Activated naive CD8-positive, alpha-beta T cell treated with anti-CD3 and anti-CD28 coated beads, Interleukin-2, amount 50 U/mL, for 16 hours (primary cell): ENCODE data around the gene CD109.
"Not testable (repeated sequence)": the region's sequence is repeated elsewhere in the genome, so short reads cannot be mapped to it uniquely, and the experiment has no call there.

Experiments
- DNase-seq: peaks from one replicate; pipeline ENCODE4 v3.0.0-alpha.2; 2020; ENCODE audit warnings: low read depth, low spot score

The CD109 gene

DNA sequence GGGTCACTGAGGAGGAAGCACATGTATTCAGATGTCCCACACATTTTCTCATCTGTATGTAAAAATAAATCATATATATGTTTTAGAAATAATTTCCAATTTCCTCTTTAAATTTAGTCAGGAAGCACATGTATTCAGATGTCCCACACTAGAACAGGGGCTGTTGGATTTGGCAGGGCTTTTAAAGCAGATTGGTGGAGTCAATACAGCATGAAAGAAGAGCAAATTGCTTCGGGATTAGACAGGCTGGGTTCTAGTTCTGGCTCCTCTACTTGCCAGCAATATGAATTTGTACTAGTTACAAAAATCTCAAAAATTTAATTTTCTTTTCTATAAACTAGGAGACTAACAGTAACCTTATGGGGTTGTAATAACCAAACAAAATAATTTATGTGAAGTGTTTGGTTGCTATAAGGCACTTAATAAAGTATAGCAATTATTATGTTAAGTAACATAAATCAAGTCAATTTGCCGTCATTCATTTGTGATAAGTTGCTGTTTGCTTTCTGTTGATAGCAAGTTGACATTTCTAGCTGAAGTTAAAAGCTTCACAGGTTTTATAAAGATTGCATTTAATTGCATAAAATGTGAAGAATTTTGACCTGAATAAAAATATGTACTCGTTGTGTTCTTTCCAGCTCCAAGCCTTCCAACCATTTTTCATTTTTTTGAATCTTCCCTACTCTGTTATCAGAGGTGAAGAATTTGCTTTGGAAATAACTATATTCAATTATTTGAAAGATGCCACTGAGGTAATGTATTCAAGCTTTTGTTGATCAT lies 88.9 kb downstream of the CD109 start:
- DNase-seq = no peak

DNA sequence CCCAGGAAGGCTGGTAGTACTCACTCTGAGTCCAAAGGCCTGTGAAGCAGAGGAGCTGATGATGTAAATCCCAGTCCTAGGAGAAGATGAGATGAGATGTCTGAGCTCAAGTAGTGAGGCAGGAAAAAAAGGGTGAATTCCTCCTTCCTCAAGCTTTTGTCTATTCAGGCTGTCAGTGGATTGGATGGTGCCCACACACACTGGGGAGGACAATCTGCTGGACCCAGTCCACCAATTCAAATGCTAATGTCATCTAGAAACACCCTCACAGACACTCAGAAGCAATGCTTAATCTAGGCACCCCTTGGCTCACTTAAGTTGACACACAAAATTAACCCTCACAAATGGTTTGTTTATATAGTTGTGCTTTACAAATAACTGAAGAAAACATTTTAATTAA lies 94.6 kb downstream of the CD109 start:
- no peak for DNase-seq

DNA sequence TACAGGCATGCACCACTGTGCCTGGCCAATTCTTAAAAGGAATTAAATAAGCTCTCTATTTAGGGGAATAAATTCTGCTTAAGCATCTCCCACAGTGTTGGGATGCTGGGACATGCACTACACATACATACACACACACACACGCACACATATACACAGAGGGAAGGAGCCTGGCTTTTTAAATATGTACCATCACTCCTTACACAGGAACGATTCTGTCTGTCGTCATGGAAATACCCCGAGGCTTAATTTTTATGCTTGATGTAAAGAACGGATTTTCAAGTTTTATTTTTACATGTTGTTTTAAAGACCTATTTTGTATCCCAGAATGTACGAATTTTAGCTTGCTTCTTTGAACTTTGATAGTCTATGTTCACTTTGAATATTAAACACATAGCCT lies 95.3 kb downstream of the CD109 start:
- no peak for DNase-seq

DNA sequence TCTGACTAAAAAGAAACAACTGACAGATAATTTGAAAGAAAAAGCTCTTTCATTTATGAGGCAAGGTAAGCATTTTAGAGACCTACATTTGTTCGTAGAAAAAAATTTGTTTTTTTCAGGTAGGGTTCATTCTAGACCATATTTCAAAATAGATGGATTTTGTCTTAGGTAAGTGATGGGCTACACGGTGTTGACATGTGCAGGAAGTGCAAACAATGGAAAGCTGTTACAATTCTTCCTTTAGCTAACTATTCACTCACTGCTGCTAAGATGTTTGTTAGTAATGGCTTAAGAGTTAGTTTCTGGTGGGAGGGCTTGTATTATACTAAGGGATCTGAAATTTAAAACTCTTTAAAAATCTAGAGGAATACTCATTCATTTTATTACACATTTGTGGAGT lies 96.7 kb downstream of the CD109 start:
- no peak for DNase-seq

DNA sequence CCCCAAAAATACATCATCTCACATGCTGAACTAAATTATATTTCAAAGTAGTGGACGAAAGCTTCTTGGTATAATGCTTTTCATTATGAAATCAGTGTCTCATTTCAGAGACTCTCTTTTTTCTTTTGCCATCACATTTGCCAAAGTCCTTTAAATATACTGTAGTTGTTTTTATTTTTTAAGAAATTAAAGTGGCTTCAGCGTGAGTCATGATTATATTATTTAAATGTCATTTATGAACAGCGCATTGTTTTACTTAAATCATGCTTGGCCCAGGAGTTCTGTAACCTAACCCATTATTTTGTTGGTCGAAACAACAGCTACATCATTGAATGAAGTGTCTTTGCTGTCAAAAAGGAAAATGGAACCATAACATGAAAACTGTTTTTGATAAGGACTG lies 100.9 kb downstream of the CD109 start:
- DNase-seq = no peak

DNA sequence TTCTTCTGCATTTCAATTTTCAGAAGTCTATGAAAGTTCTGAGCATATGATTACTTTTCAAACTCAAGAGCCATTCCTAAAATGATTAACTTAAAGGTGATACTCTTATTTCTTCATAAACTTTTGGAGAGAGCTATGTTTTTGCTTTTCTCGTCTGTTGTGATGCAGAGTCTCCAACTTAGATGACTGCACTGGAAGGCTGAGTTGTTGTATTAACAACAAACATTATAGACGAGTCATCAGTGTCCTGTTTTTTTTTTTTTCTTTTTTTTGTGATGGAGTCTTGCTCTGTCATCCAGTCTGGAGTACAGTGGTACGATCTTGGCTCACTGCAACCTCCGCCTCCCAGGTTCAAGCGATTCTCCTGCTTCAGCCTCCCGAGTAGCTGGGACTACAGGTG lies 101.9 kb downstream of the CD109 start:
- no peak for DNase-seq

DNA sequence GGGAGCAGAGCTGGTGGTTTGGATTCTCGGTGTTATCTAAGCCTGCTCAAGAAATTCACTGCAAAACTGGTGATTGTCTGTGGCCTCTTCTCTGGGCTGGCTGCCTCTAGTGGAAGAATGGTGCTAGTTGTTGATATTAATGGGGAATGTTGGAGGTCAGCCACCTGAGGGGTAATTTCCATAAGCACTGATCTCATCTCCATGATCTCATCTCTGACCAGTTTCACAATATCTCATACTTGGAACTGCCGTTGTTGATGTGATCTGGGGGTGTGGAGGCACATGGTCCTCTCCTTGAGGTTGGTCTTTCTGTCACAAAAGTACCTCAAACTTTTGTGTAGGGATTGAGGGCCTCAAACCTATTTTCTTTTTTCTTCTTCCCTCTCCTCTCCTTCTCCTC lies 102.6 kb downstream of the CD109 start:
- DNase-seq = no peak

DNA sequence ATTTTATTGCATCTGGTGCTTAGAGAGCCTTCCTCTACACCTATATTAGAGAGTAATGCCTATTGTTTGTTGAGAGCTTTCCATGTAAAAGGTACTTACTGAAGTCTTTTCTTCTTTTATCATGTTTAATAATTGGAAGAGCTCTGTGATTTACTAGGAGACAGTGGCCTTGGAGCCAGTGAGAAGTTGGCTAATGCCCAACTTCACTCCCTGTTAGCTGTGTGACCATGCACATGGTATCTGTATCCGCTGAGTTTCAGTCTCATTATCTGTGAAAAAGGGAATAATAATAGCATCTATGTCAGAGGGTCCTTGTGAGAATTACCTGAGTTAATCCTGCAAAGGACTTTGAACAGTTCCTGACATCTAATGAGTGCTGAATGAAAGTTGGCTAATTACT lies 105.0 kb downstream of the CD109 start:
- no peak for DNase-seq

DNA sequence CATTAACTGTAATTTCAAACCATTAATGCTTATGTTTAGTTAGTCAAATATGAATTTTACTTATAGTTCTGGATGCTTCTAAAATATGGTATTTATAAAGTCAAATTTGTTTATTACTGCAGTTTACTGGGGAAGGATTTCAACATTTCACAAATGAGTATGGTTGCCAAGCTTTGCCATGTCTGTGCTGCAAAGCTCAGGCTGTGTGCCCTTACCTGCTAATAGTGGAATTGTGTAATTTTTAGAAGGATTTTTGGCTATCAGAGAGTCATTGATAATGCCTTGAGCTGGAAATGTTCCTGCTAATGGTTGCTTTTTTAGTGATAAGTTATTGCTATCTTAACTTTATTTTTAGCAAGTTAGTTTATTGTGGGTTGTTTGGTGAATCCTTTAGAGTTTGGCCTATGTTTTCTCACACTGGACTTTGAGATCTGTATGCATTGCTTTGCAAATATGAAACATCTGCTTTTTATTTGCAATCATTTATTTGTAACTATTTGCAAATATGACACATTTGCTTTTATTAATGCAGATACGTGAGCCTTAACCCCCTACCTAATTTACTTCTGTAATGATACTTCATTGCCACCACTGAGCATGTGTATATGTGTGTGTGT lies 105.8 kb downstream of the CD109 start:
- no peak for DNase-seq

DNA sequence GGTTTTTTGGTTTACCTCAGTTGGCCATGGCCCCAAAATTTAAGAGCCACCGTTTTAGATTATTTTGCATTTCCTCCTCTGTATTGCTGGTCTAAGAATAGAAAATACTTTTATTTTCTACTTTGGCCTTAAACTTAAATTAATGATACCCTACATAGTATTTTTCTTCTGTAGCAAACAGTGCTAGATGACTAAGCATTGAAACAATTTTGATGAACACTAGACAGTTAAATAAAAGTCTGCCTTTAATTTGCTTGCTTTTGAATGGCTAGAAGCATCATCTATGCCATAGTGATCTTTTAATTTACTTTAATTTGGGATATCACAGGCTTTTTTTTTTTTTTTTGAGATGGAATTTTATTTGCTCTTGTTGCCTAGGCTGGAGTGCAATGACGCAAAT lies 106.4 kb downstream of the CD109 start:
- DNase-seq = no peak

DNA sequence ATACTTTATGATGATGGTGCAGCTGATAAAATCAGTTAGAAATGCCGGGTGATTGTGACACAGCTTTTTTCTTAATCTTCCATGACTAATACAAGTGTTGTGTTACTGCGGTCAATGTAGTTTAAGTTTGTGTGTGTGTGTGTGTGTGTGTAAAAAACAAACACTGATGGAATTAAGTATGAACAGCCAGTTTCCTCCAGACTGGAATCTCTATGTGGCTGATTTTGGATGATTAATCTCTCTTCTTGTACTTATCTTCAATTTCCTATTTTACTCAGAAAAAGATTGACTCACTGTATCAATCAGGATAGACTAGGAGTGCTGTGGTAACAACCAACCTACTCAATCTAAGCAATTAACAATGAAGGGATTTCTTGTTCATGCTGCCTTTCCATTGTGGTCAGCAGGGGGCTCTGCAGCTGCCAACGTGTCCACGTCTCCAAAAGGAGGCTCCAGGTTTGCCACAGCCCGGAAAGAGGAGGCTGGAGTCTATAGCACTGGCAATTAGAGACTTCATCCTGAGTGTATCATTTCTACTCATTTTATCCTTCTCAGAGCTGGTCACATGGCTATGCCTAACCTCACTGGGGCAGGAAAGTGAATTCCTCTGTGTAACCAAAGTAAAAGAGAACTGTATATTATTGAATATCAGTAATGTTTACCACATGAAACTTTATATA lies 107.7 kb downstream of the CD109 start:
- no peak for DNase-seq

DNA sequence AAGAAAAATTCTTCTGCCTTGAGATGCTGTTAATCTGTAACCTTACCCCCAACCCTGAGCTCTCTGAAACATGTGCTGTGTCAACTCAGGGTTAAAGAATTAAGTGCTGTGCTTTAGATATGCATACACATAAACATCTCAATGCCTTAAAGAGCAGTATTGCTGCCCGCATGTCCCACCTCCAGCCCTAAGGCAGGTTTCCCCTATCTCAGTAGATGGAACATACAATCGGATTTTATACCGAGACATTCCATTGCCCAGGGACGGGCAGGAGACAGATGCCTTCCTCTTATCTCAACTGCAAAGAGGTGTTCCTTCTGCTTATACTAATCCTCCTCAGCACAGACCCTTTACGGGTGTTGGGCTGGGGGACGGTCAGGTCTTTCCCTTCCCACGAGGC lies 109.2 kb downstream of the CD109 start:
- DNase-seq = not testable (repeated sequence)

DNA sequence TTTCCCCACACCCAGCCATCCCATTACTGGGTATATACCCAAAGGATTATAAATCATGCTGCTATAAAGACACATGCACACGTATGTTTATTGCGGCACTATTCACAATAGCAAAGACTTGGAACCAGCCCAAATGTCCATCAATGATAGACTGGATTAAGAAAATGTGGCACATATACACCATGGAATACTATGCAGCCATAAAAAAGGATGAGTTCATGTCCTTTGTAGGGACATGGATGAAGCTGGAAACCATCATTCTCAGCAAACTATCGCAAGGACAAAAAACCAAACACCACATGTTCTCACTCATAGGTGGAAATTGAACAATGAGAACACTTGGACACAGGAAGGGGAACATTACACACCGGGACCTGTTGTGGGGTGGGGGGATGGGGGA lies 110.0 kb downstream of the CD109 start:
- not testable (repeated sequence) for DNase-seq

DNA sequence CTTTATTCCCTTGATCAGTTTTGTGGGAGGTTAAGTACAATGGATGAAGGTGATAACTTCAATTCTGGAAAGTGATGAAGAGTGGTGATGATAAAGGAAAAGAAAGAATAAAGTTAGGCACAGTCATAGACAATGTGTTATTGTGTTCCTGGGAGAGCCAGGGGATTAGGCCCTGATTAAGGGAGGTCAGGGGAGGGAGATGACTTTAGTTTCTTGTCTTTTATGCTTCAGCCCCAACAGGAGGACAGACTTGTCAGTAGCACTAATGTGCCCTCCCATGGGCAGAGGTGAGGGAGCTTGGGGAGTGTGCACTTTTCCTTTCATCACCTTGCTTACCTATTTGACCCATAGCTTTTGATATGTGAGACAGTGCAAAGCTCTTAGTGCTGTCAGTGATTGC lies 115.7 kb downstream of the CD109 start:
- DNase-seq = no peak

DNA sequence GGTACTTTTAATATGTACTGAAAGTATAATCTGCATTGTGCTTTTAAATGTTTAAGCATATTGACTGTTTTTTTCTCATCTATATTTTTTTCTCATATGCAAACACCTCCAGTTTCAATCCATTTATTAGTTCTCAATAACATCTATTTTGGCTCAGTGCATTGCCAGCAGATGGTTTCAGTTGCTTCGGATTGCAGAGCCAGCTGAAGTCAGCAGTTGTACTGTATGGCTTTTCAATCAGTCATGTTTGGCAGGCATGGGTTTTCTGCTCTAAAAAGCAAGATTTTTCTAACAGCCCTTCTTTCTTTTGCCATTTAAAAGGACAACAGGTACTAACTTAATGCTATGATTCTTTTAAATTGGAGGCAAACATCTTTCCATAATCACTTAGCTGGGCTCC lies 121.2 kb downstream of the CD109 start:
- no peak for DNase-seq

DNA sequence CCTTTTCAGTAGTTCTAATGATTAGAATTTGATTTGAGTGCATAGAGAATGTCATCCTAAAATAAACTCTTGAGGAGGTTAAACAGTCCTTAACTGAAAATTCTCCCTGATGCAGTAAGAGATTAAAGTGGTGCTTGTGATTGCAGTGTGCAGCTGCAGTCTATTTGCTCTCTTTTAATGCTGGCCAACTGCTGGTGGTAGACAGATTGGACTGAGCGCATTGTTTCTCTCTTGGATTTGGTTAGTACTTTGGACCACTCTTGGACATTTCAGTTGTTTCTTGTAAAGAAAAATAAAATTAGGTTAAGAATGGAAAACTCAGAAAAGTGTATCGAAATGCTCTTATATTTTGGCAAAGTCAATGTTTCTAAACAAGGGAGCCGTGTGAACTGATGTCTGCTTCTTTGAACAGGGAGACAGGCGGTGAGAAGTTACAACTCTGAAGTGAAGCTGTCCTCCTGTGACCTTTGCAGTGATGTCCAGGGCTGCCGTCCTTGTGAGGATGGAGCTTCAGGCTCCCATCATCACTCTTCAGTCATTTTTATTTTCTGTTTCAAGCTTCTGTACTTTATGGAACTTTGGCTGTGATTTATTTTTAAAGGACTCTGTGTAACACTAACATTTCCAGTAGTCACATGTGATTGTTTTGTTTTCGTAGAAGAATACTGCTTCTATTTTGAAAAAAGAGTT lies 127.2 kb downstream of the CD109 start:
- no peak for DNase-seq

DNA sequence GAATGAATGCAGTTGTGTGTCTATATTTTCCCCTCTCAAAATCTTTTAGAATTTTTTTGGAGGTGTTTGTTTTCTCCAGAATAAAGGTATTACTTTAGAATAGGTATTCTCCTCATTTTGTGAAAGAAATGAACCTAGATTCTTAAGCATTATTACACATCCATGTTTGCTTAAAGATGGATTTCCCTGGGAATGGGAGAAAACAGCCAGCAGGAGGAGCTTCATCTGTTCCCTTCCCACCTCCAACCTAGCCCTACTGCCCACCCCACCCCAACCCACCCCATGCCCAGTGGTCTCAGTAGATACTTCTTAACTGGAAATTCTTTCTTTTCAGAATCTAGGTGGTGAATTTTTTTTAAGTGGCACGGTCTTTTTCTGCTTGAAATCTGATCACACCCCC lies 127.8 kb downstream of the CD109 start:
- no peak for DNase-seq

DNA sequence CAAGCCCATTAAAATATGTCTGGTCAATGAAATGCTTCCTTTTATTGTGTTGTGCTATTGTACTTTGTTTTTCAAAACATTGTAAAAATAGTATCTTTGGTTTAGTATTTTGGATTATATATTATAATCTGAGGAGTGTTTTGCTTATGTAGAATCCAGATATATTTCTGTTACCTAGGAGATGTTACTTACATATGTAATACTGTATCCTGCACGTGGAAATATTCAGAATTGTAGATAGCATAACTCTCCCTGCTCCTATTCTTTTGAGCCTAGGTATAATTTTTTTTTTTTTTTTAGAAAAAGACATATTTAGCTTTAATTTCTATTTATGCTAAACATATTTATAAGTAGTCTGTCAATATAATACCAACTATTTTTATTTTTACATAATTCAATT lies 130.6 kb downstream of the CD109 start:
- DNase-seq = no peak

DNA sequence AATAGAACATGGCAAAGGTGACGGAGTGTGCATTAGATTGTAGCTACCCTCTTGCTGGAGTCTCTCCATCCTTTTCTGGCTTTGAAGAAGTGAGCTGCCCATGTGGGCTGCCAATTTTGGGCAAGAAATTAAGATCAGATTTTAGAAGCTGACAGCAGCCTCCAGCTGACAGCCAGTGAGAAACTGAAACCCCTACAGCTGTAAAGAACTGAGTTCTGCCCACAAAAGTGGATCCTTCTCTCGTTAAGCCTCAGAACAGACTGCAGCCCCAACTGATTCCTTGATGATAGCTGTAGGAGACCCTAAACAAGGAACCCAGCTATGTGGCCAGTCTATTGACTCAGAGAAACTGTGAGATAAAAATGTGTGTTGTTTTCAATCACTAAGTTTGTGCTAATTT lies 134.1 kb downstream of the CD109 start:
- DNase-seq = no peak

DNA sequence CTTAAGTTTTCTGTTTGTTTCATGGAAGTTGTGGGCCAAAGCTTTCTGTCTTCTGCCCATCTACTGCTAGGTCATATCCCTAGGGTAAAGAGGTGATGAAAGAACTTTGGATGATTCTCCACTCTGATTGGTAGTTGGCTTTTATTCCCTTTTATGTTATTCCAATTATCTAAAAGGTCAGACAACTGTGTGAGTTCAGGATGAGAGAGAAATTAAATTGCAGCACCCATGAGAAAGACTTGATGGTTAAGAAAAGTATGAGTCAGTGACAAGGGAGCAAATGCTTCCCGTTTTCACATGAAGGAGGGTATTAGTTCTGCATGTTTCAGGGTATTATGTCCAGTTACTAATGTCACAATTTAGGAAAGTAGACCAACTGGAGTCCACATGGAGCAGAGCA lies 136.3 kb downstream of the CD109 start:
- DNase-seq = no peak

DNA sequence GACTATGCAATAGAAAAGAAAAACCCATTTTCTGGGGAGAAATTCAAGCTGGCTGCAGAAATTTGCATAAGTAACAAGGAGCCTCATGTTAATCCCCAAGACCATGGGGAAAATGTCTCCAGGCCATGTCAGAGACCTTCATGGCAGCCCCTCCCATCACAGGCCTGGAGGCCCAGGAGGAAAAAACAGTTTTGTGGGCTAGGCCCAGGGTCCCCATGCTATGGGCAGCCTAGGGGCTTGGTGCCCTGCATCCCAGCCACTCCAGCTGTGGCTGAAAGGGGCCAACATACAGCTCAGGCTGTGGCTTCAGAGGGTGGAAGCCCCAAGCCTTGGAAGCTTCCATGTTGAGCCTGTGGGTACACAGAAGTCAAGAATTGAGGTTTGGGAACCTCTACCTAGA lies 148.7 kb downstream of the CD109 start:
- DNase-seq = not testable (repeated sequence)

DNA sequence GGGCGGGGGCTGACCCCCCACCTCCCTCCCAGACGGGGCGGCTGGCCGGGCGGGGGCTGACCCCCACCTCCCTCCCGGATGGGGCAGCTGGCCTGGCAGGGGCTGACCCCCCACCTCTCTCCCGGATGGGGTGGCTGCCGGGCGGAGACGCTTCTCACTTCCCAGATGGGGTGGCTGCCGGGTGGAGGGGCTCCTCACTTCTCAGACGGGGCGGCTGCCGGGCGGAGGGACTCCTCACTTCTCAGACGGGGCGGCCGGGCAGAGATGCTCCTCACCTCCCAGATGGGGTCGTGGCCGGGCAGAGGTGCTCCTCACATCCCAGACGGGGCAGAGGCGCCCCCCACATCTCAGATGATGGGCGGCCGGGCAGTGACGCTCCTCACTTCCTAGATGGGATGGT lies 155.0 kb downstream of the CD109 start:
- DNase-seq = not testable (repeated sequence)
